Sigmoid colon (tissue), 7 donors: ENCODE data around the gene PRR19. TPM values are rescaled to one million over a fixed set of nuclear protein-coding genes. Genes with fewer than 3 reads are reported as not detected.

Source experiments
- DNase-seq: peaks from one replicate; pipeline ENCODE4 v3.0.0-alpha.2; 2019
- H3K27ac ChIP-seq, 4 donors: fragments of 200-600 bp; sonication (generic); one replicate each; pipeline ENCODE4 v1.5.1; 2016 to 2019; ENCODE audit warnings: mild to moderate bottlenecking in 1 of 4
- H3K27me3 ChIP-seq, 3 donors: fragments of 200-600 bp; sonication (generic); one replicate each; pipeline ENCODE4 v1.5.1; 2019; ENCODE audit warnings: mild to moderate bottlenecking in 1 of 3
- H3K36me3 ChIP-seq, 4 donors: fragments of 200-600 bp; sonication (generic); one replicate each; pipeline ENCODE4 v1.5.1; 2016 to 2019
- H3K4me1 ChIP-seq, 4 donors: fragments of 200-600 bp; sonication (generic); one replicate each; pipeline ENCODE4 v1.5.1; 2017 to 2019
- H3K4me3 ChIP-seq, 4 donors: fragments of 200-600 bp; sonication (generic); one replicate each; pipeline ENCODE4 v1.5.1; 2017 to 2019; ENCODE audit warnings: mild to moderate bottlenecking in 2 of 4, moderate library complexity in 1 of 4
- H3K9me3 ChIP-seq, 4 donors: fragments of 200-600 bp in 3 of 4; sonication (generic) in 3 of 4; one replicate each; pipeline versions ENCODE4 v1.5.1 to v1.6.1; 2013 to 2019
- CTCF ChIP-seq, 4 experiments: fragments of 450-650 bp in 3 of 4; fragments of 200-600 bp in 1 of 4; IDR thresholded peaks; one replicate each; pipeline ENCODE4 v1.5.1; 2016 to 2019; ENCODE audit warnings: antibody characterized with exemption in 4 of 4, mild to moderate bottlenecking in 3 of 4, moderate library complexity in 2 of 4
- EP300 ChIP-seq, 4 donors: sonication (generic); formaldehyde crosslinking; IDR thresholded peaks; one replicate each; pipeline ENCODE4 v1.6.1; 2017; ENCODE audit warnings: antibody characterized with exemption in 4 of 4
- POLR2A ChIP-seq, 2 donors: fragments of 450-650 bp; IDR thresholded peaks; one replicate each; pipeline ENCODE4 v1.6.1; 2016; ENCODE audit warnings: antibody characterized with exemption in 2 of 2, mild to moderate bottlenecking in 2 of 2, moderate library complexity in 2 of 2
- POLR2AphosphoS5 ChIP-seq, 4 donors: sonication (generic); formaldehyde crosslinking; IDR thresholded peaks; one replicate each; pipeline ENCODE4 v1.6.1; 2017; ENCODE audit warnings: antibody characterized with exemption in 4 of 4
- WGBS, 2 donors: extraction: QIAGEN DNeasy Blood & Tissue Kit; methylation state at CpG; one replicate each; pipeline ENCODE4 v1.1.7; 2013; 5-methylcytosine and 5-hydroxymethylcytosine counted together
- intact Hi-C: fragments of 100-400 bp; cut with DNase I; formaldehyde crosslinking; loops from one replicate; pipeline ENCODE4 v1.15.1; 2023
- polyA plus RNA-seq, 3 donors: library from polyadenylated mRNA; stranded (reverse); fragments of 200-250 nt; gene quantifications; one replicate each; pipeline ENCODE4 v1.2.3, GENCODE V29; 2013
- total RNA-seq, 4 donors: library from RNA; depleted of rRNA; stranded (reverse); fragments of >200 nt; gene quantifications; one replicate each; pipeline ENCODE4 v1.1.0, GENCODE V29; 2016
- donor health status: healthy with polysubstance abuse.
- donor health status: Bipolar disorder and iron deficiency.
- donor health status: healthy.

The PRR19 gene
- total and polyA plus RNA-seq, 7 donors, result 0.69 to 0.79 TPM; not detected in 5

GRCh38 chr19:42267644-42268141 is 34.2 kb upstream of the PRR19 start:
- H3K4me3 ChIP-seq, result peak overlapping the region; percentile 21 to 69 (median 58)
- peaks cover 0 to 32% (median 29%) of the 10 kb centered on the region in 4 donors for H3K4me1 ChIP-seq
- H3K36me3 ChIP-seq, result peaks cover 0 to 10% (median 3%) of the 10 kb centered on the region in 4 donors
- TF ChIP-seq CTCF (IDR thresholded peaks at IDR 0.05) (no peak), EP300 (IDR thresholded peaks at IDR 0.05) (no peak)
- H3K27me3 ChIP-seq, result no peaks in the 10 kb centered on the region
- intact Hi-C loops, result loop anchor here (1.0 kb wide), 1 partner anchor 12 kb away; the partner anchor contains the start of gene ERF
- H3K27ac ChIP-seq, result peak overlapping the region; percentile 94 to 99 (median 98)
- DNase-seq, result peak; percentile 61
- 5 to 10% methylated on average over 13 of the region's 13 CpGs for WGBS, 2 donors
- H3K9me3 ChIP-seq, result no peaks in the 10 kb centered on the region

GRCh38 chr19:42268142-42268703 is 33.7 kb upstream of the PRR19 start:
- Histone ChIP-seq H3K36me3 (peaks cover 4 to 16% (median 8%) of the 10 kb centered on the region in 4 donors), H3K27ac (peak overlapping the region; percentile 94 to 99 (median 98)), H3K9me3 (no peaks in the 10 kb centered on the region), H3K4me3 (peak overlapping the region; percentile 51 to 74 (median 68)), H3K27me3 (no peaks in the 10 kb centered on the region), H3K4me1 (peaks cover 0 to 32% (median 29%) of the 10 kb centered on the region in 4 donors)
- intact Hi-C loops, result loop anchor here (1.0 kb wide), 1 partner anchor 13 kb away; the partner anchor contains the start of gene ERF
- WGBS, 2 donors, result 0% methylated on average over 46 of the region's 46 CpGs
- TF ChIP-seq CTCF (IDR thresholded peaks at IDR 0.05), result peak in 1 of 4 experiments; percentile 16
- TF ChIP-seq POLR2AphosphoS5 (IDR thresholded peaks at IDR 0.05), result peak; percentile 76 to 98 (median 89)
- peak; percentile 70 to 79 for TF ChIP-seq POLR2A (IDR thresholded peaks at IDR 0.05)
- peak in 2 of 4 donors; percentile 60 to 83 for TF ChIP-seq EP300 (IDR thresholded peaks at IDR 0.05)
- DNase-seq, result peak; percentile 100

- Histone ChIP-seq H3K9me3 (no peaks in the 10 kb centered on the region), H3K36me3 (peaks cover 10 to 22% (median 15%) of the 10 kb centered on the region in 4 donors), H3K4me3 (peak within 1 kb of the TSS; percentile 66 to 74 (median 68)), H3K27me3 (no peaks in the 10 kb centered on the region), H3K4me1 (peaks cover 0 to 32% (median 29%) of the 10 kb centered on the region in 4 donors), H3K27ac (peak within 1 kb of the TSS; percentile 94 to 99 (median 98))
- intact Hi-C loops, result loop anchor here (1.0 kb wide), 1 partner anchor 14 kb away; the partner anchor contains the start of gene ERF
- 1% methylated on average over 52 of the region's 52 CpGs for WGBS, 2 donors
- no peak for TF ChIP-seq POLR2A (IDR thresholded peaks at IDR 0.05)
- no peak for TF ChIP-seq CTCF (IDR thresholded peaks at IDR 0.05)
- TF ChIP-seq EP300 (IDR thresholded peaks at IDR 0.05), result no peak
- peak in 2 of 4 donors; percentile 19 to 29 for TF ChIP-seq POLR2AphosphoS5 (IDR thresholded peaks at IDR 0.05)
- DNase-seq, result peak; percentile 100
Measured at GRCh38 chr19:42268704-42269477, 33.0 kb upstream of the PRR19 start, which contains the start of gene CIC. TSS of gene CIC (plus strand) at chr19:42269252. CDS start at chr19:42271784, 2,532 bp downstream.

- Histone ChIP-seq H3K4me1 (peaks cover 0 to 41% (median 32%) of the 10 kb centered on the region in 4 donors), H3K27ac (peak overlapping the region; percentile 89 to 96 (median 90)), H3K4me3 (peak overlapping the region; percentile 64 to 71 (median 66)), H3K9me3 (no peaks in the 10 kb centered on the region), H3K36me3 (peaks cover 16 to 30% (median 20%) of the 10 kb centered on the region in 4 donors), H3K27me3 (no peaks in the 10 kb centered on the region)
- intact Hi-C loops, result no loop called here
- peak; percentile 77 for DNase-seq
- TF ChIP-seq CTCF (IDR thresholded peaks at IDR 0.05) (no peak), EP300 (IDR thresholded peaks at IDR 0.05) (no peak), POLR2A (IDR thresholded peaks at IDR 0.05) (no peak), POLR2AphosphoS5 (IDR thresholded peaks at IDR 0.05) (no peak)
- 35 to 36% methylated on average over 10 of the region's 10 CpGs for WGBS, 2 donors
Measured at GRCh38 chr19:42269478-42270345, 32.2 kb upstream of the PRR19 start.
